Measurements from ENCODE around the gene MTMR3. TPM values are rescaled to one million over a fixed set of nuclear protein-coding genes. Genes with fewer than 3 reads are reported as not detected.

Gene MTMR3
- total RNA-seq, 1 experiment from 2014 or later: 12.1 TPM

- H4K20me1 ChIP-seq (ENCODE audit: low read length): no peaks in the 10 kb centered on the region
- ATAC-seq (no peak), DNase-seq (no peak)
- H3K36me3 ChIP-seq (ENCODE audit: low read depth, low read length): no peaks in the 10 kb centered on the region
- no peak overlapping the region for H3K9ac ChIP-seq (ENCODE audit: low read length)
- no peak overlapping the region for H3K4me2 ChIP-seq (ENCODE audit: low read length)
- ChIA-PET CTCF (interaction anchor here (0.6 kb wide), 1 partner anchor 311 kb away, joined by 3 read pairs; the partner anchor contains the start of gene ZMAT5), POLR2A (ENCODE audit: unreplicated experiment) (no interaction called here)
- H3K27ac ChIP-seq (ENCODE audit: low read length): no peak overlapping the region
- no peaks in the 10 kb centered on the region for H3F3A ChIP-seq (ENCODE audit: low read length, unreplicated experiment)
- BruUV-seq (replicated peaks): no TSS peak
- H3K4me1 ChIP-seq (ENCODE audit: insufficient read depth, low read length): no peaks in the 10 kb centered on the region
- H3K27me3 ChIP-seq (ENCODE audit: low read length): peaks cover 12% of the 10 kb centered on the region
- no peaks in the 10 kb centered on the region for H3K9me2 ChIP-seq (replicated peaks; ENCODE audit: low read length)
- no peaks in the 10 kb centered on the region for H3K9me3 ChIP-seq (ENCODE audit: low read length)
- no peaks in the 10 kb centered on the region for H3K79me2 ChIP-seq (ENCODE audit: low read length)
- TF ChIP-seq CTCF (conservative IDR thresholded peaks at IDR 0.05; ENCODE audit: low read depth, low read length): no peak
- TF ChIP-seq EZH2 (IDR thresholded peaks at IDR 0.05; ENCODE audit: low read length, unreplicated experiment): no peak
- TF ChIP-seq EZH2phosphoT487 (IDR thresholded peaks at IDR 0.05; ENCODE audit: borderline replicate concordance, low read length): no peak
- no peak overlapping the region for H2AFZ ChIP-seq (ENCODE audit: low read length)
- intact Hi-C loops (cut with micrococcal nuclease): no loop called here
- H3K4me3 ChIP-seq (ENCODE audit: low read length): no peak overlapping the region
Measured at GRCh38 chr22:30077279-30077880, 194.4 kb downstream of the MTMR3 start.

- Histone ChIP-seq H3K4me3 (ENCODE audit: low read length) (no peak overlapping the region), H3K4me2 (ENCODE audit: low read length) (no peak overlapping the region), H3K9ac (ENCODE audit: low read length) (no peak overlapping the region), H3K9me3 (ENCODE audit: low read length) (no peaks in the 10 kb centered on the region), H3K27me3 (ENCODE audit: low read length) (peaks cover 12% of the 10 kb centered on the region), H2AFZ (ENCODE audit: low read length) (no peak overlapping the region), H3F3A (ENCODE audit: low read length, unreplicated experiment) (no peaks in the 10 kb centered on the region), H3K4me1 (ENCODE audit: insufficient read depth, low read length) (no peaks in the 10 kb centered on the region), H3K79me2 (ENCODE audit: low read length) (no peaks in the 10 kb centered on the region), H3K36me3 (ENCODE audit: low read depth, low read length) (no peaks in the 10 kb centered on the region), H3K9me2 (replicated peaks; ENCODE audit: low read length) (no peaks in the 10 kb centered on the region), H4K20me1 (ENCODE audit: low read length) (no peaks in the 10 kb centered on the region), H3K27ac (ENCODE audit: low read length) (no peak overlapping the region)
- intact Hi-C loops (cut with micrococcal nuclease): no loop called here
- TF ChIP-seq EZH2 (IDR thresholded peaks at IDR 0.05; ENCODE audit: low read length, unreplicated experiment) (no peak), CTCF (conservative IDR thresholded peaks at IDR 0.05; ENCODE audit: low read depth, low read length) (no peak), EZH2phosphoT487 (IDR thresholded peaks at IDR 0.05; ENCODE audit: borderline replicate concordance, low read length) (no peak)
- DNase-seq (no peak), ATAC-seq (no peak)
- no TSS peak for BruUV-seq (replicated peaks)
- ChIA-PET CTCF (no interaction called here), POLR2A (ENCODE audit: unreplicated experiment) (no interaction called here)
Measured at GRCh38 chr22:30078320-30079311, 195.6 kb downstream of the MTMR3 start.

Measured in PC-3 (cell line).